ENCODE data around the gene RRBP1. TPM values are rescaled to one million over a fixed set of nuclear protein-coding genes. Genes with fewer than 3 reads are reported as not detected.

Gene RRBP1
- polyA plus RNA-seq, 3 donors: 110 to 122 (median 120) TPM

- DNase-seq (ENCODE audit: low read depth in 3 of 3, low spot score in 2 of 3): no peak
These were observed 67.0 kb downstream of the RRBP1 start for GRCh38 chr20:17614812-17615644.

GRCh38 chr20:17614176-17614811, 67.7 kb downstream of the RRBP1 start:
- no peak for DNase-seq (ENCODE audit: low read depth in 3 of 3, low spot score in 2 of 3)

- DNase-seq (ENCODE audit: low read depth in 3 of 3, low spot score in 2 of 3): no peak
These were observed 68.5 kb downstream of the RRBP1 start for GRCh38 chr20:17613328-17614175.

GRCh38 chr20:17612992-17613327, 69.1 kb downstream of the RRBP1 start:
- DNase-seq (ENCODE audit: low read depth in 3 of 3, low spot score in 2 of 3): no peak

- no peak for DNase-seq (ENCODE audit: low read depth in 3 of 3, low spot score in 2 of 3)
These were observed 69.6 kb downstream of the RRBP1 start for GRCh38 chr20:17612287-17612991.

GRCh38 chr20:17611540-17612286, 70.3 kb downstream of the RRBP1 start:
- no peak for DNase-seq (ENCODE audit: low read depth in 3 of 3, low spot score in 2 of 3)

GRCh38 chr20:17611290-17611539, 70.8 kb downstream of the RRBP1 start:
- no peak for DNase-seq (ENCODE audit: low read depth in 3 of 3, low spot score in 2 of 3)

- no peak for DNase-seq (ENCODE audit: low read depth in 3 of 3, low spot score in 2 of 3)
These were observed 71.3 kb downstream of the RRBP1 start for GRCh38 chr20:17610566-17611289.

- no peak for DNase-seq (ENCODE audit: low read depth in 3 of 3, low spot score in 2 of 3)
These were observed 72.1 kb downstream of the RRBP1 start for GRCh38 chr20:17609811-17610377.

GRCh38 chr20:17608701-17609497, 73.1 kb downstream of the RRBP1 start:
- no peak for DNase-seq (ENCODE audit: low read depth in 3 of 3, low spot score in 2 of 3)

GRCh38 chr20:17606001-17606400, 76.0 kb downstream of the RRBP1 start:
- no peak for DNase-seq (ENCODE audit: low read depth in 3 of 3, low spot score in 2 of 3)

GRCh38 chr20:17605131-17605660, 76.8 kb downstream of the RRBP1 start:
- DNase-seq (ENCODE audit: low read depth in 3 of 3, low spot score in 2 of 3): no peak

- DNase-seq (ENCODE audit: low read depth in 3 of 3, low spot score in 2 of 3): no peak
These were observed 79.5 kb downstream of the RRBP1 start for GRCh38 chr20:17602493-17602892.

- DNase-seq (ENCODE audit: low read depth in 3 of 3, low spot score in 2 of 3): no peak
These were observed 80.1 kb downstream of the RRBP1 start for GRCh38 chr20:17601957-17602356.

GRCh38 chr20:17598013-17598550, 84.0 kb downstream of the RRBP1 start:
- DNase-seq (ENCODE audit: low read depth in 3 of 3, low spot score in 2 of 3): no peak

GRCh38 chr20:17595856-17596255, 86.2 kb downstream of the RRBP1 start:
- DNase-seq (ENCODE audit: low read depth in 3 of 3, low spot score in 2 of 3): no peak

GRCh38 chr20:17594443-17594842, 87.6 kb downstream of the RRBP1 start:
- no peak for DNase-seq (ENCODE audit: low read depth in 3 of 3, low spot score in 2 of 3)

GRCh38 chr20:17593902-17594301, 88.1 kb downstream of the RRBP1 start:
- no peak for DNase-seq (ENCODE audit: low read depth in 3 of 3, low spot score in 2 of 3)
